Neuronal stem cell (in vitro differentiated cells): ENCODE data around the gene SUCLG2.

ENCODE experiments used
- DNase-seq: peaks from one replicate; pipeline ENCODE4 v3.0.0-alpha.2; 2013; ENCODE audit warnings: low spot score
- H2AFZ ChIP-seq: one replicate; pipeline ENCODE4 v1.6.1; 2013; ENCODE audit warnings: mild to moderate bottlenecking, low read length, inconsistent platforms
- H2AK5ac ChIP-seq: 2 replicates; pipeline ENCODE4 v1.6.1; 2013; ENCODE audit warnings: low read depth, mild to moderate bottlenecking, inconsistent platforms, low read length, moderate library complexity, mixed read lengths
- H2BK120ac ChIP-seq: 2 replicates; pipeline ENCODE4 v1.6.1; 2013; ENCODE audit warnings: low read depth, mild to moderate bottlenecking, inconsistent platforms, low read length, moderate library complexity, mixed read lengths
- H2BK12ac ChIP-seq: one replicate; pipeline ENCODE4 v1.6.1; 2013; ENCODE audit warnings: low read length, inconsistent platforms
- H2BK15ac ChIP-seq: 2 replicates; pipeline ENCODE4 v1.6.1; 2013; ENCODE audit warnings: mild to moderate bottlenecking, low read length, inconsistent platforms, mixed read lengths
- H2BK5ac ChIP-seq: one replicate; pipeline ENCODE4 v1.6.1; 2013; ENCODE audit warnings: inconsistent platforms, mild to moderate bottlenecking, low read length, moderate library complexity
- H3K14ac ChIP-seq: one replicate; pipeline ENCODE4 v1.6.1; 2013; ENCODE audit warnings: low read length, inconsistent platforms
- H3K18ac ChIP-seq: 2 replicates; pipeline ENCODE4 v1.6.1; 2013; ENCODE audit warnings: low read length, inconsistent platforms
- H3K23ac ChIP-seq: 2 replicates; pipeline ENCODE4 v1.6.1; 2013; ENCODE audit warnings: low read depth, mild to moderate bottlenecking, mixed read lengths, low read length, inconsistent platforms; ENCODE audit not compliant: poor library complexity
- H3K27ac ChIP-seq: replicated peaks from 3 replicates; pipeline ENCODE4 v1.5.1; 2013; ENCODE audit warnings: low read length, inconsistent platforms
- H3K27me3 ChIP-seq, 3 experiments: 2 replicates each; pipeline ENCODE4 v1.6.1; 2013; ENCODE audit warnings: low read length in 3 of 3, mild to moderate bottlenecking in 2 of 3, inconsistent platforms in 1 of 3, low read depth in 1 of 3, mixed read lengths in 1 of 3, moderate library complexity in 1 of 3; ENCODE audit not compliant: control insufficient read depth in 3 of 3, insufficient read depth in 3 of 3
- H3K36me3 ChIP-seq, 2 donors: replicated peaks in 1 of 2; 2 replicates each; pipeline ENCODE4 v1.6.1; 2013; ENCODE audit warnings: low read length in 2 of 2; ENCODE audit not compliant: control insufficient read depth in 2 of 2, insufficient read depth in 2 of 2
- H3K4ac ChIP-seq: 2 replicates; pipeline ENCODE4 v1.6.1; 2013; ENCODE audit warnings: inconsistent platforms, mild to moderate bottlenecking, low read length, moderate library complexity
- H3K4me1 ChIP-seq, 2 donors: 1 replicate in 1 of 2; 2 replicates in 1 of 2; pipeline ENCODE4 v1.6.1; 2013; ENCODE audit warnings: low read length in 2 of 2, low read depth in 1 of 2; ENCODE audit not compliant: control insufficient read depth in 2 of 2, insufficient read depth in 1 of 2
- H3K4me2 ChIP-seq: one replicate; pipeline ENCODE4 v1.6.1; 2013; ENCODE audit warnings: mild to moderate bottlenecking, low read length, inconsistent platforms; ENCODE audit not compliant: insufficient read depth, poor library complexity, severe bottlenecking
- H3K4me3 ChIP-seq, 2 donors: 2 replicates each; pipeline ENCODE4 v1.5.1; 2013; ENCODE audit warnings: low read length in 2 of 2, mild to moderate bottlenecking in 2 of 2, inconsistent platforms in 1 of 2, moderate library complexity in 1 of 2
- H3K79me1 ChIP-seq: one replicate; pipeline ENCODE4 v1.6.1; 2013; ENCODE audit warnings: low read depth, mild to moderate bottlenecking, inconsistent platforms, low read length, moderate library complexity
- H3K9ac ChIP-seq: one replicate; pipeline ENCODE4 v1.6.1; 2013; ENCODE audit warnings: mild to moderate bottlenecking, low read depth, low read length, inconsistent platforms; ENCODE audit not compliant: poor library complexity
- H3K9me3 ChIP-seq, 2 donors: replicated peaks in 1 of 2; 2 replicates each; pipeline versions ENCODE3 to v1.6.1; 2013; ENCODE audit warnings: low read length in 2 of 2, mild to moderate bottlenecking in 2 of 2, inconsistent platforms in 1 of 2, low read depth in 1 of 2, mixed read lengths in 1 of 2, moderate library complexity in 1 of 2; ENCODE audit not compliant: control insufficient read depth in 2 of 2, insufficient read depth in 1 of 2
- H4K8ac ChIP-seq: one replicate; pipeline ENCODE4 v1.6.1; 2013; ENCODE audit warnings: low read depth, mild to moderate bottlenecking, inconsistent platforms, low read length, moderate library complexity
- H4K91ac ChIP-seq: one replicate; pipeline ENCODE4 v1.6.1; 2013; ENCODE audit warnings: low read length, low read depth, mild to moderate bottlenecking, inconsistent platforms; ENCODE audit not compliant: poor library complexity
- WGBS, 2 donors: extraction: QIAGEN DNeasy Blood & Tissue Kit; methylation state at CpG; one replicate each; pipeline ENCODE4 v1.1.7; 2013; ENCODE audit warnings: missing lambda C conversion rate in 2 of 2, mixed read lengths in 1 of 2; ENCODE audit not compliant: insufficient read length in 2 of 2, insufficient replicate concordance in 1 of 2; ENCODE audit errors: extremely low coverage in 2 of 2; 5-methylcytosine and 5-hydroxymethylcytosine counted together

SUCLG2 gene

DNA sequence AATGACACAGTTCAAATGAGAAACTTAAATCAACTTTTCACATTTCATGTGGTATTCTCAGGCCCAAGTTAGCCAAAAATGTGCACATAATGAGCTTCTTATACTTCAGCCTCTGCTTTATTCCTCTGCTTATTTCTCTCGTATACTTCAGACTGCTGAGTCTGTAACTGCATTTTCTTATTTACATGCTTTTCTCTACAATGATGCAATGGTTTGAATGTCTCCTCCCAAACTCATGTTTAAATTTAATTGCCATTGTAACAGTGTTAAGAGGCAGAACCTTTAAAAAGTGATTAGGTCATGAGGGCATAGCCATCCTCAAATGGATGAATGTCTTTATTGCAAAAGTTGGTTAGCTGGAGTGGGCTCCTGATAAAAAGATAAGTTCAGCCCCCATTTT is 184.2 kb downstream of the SUCLG2 start:
- Histone ChIP-seq H3K14ac (no peak overlapping the region), H3K4me3 (no peak overlapping the region), H3K36me3 (peaks cover 0 to 2% of the 10 kb centered on the region in 2 donors), H3K18ac (no peak overlapping the region), H3K4me2 (no peak overlapping the region), H3K9me3 (no peaks in the 10 kb centered on the region), H3K27me3 (no peaks in the 10 kb centered on the region), H2BK120ac (no peak overlapping the region), H3K9ac (no peak overlapping the region), H2BK15ac (no peak overlapping the region), H4K91ac (no peak overlapping the region), H2AFZ (no peak overlapping the region), H3K23ac (no peak overlapping the region), H3K27ac (no peak overlapping the region), H4K8ac (no peak overlapping the region), H2BK12ac (no peak overlapping the region), H3K79me1 (no peaks in the 10 kb centered on the region), H3K4ac (no peak overlapping the region), H3K4me1 (peaks cover 0 to 1% of the 10 kb centered on the region in 2 donors), H2BK5ac (no peak overlapping the region), H2AK5ac (no peak overlapping the region)
- no CpG with 5 or more reads among the region's 1 CpG for WGBS, 2 donors
- DNase-seq: no peak

DNA sequence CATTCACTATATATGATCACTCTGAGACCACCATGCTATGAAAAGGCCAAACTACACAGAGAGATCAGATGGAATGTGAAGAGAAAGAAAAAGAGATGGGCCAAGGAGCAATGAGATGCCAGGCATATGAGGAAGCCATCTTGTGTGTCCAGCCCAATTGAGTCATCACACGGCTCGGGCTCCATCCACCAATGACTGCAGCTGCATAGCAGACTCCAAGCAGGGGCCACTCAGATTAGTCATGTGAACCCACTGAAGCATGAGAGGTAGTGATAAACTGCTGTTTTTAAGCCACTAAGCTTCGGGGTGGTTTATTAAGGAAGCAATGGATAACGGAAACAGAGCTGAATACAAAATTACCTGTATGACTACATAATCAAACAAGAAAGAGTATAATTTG is 185.9 kb downstream of the SUCLG2 start:
- Histone ChIP-seq H2AK5ac (no peak overlapping the region), H3K4me3 (no peak overlapping the region), H3K23ac (no peak overlapping the region), H3K9me3 (no peaks in the 10 kb centered on the region), H4K8ac (no peak overlapping the region), H2BK12ac (no peak overlapping the region), H3K4me1 (peaks cover 0 to 3% of the 10 kb centered on the region in 2 donors), H2BK120ac (no peak overlapping the region), H3K4ac (no peak overlapping the region), H3K36me3 (peaks cover 0 to 2% of the 10 kb centered on the region in 2 donors), H3K4me2 (no peak overlapping the region), H2BK5ac (no peak overlapping the region), H3K27me3 (no peaks in the 10 kb centered on the region), H3K9ac (no peak overlapping the region), H3K27ac (no peak overlapping the region), H4K91ac (no peak overlapping the region), H2BK15ac (no peak overlapping the region), H2AFZ (no peak overlapping the region), H3K14ac (no peak overlapping the region), H3K18ac (no peak overlapping the region), H3K79me1 (no peaks in the 10 kb centered on the region)
- WGBS, 2 donors: no CpG with 5 or more reads among the region's 4 CpGs
- no peak for DNase-seq

DNA sequence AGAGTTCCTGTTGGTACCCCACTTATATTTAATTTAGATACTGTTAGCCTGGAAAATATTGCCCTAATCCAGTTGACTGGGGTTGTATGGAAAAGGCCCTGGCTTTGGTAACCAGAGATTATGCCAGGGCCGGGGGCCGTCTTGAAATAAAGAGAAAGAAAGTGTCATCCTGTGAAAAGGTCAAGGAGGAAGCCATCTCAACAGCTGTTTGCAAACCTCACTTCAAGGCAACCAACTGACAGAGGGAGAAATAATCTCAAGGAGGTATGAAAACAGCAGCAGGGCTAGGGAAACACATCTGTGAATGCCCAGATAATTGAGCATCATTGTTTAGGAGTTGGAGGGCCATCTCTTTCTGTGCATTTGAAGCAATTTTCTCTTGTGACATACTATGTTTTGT is 190.8 kb downstream of the SUCLG2 start:
- H3K27ac ChIP-seq: no peak overlapping the region
- DNase-seq: no peak
- no CpG with 5 or more reads among the region's 2 CpGs for WGBS, 2 donors

GRCh38 chr3:67462187-67462586 is 192.2 kb downstream of the SUCLG2 start:
- Histone ChIP-seq H3K27me3 (no peaks in the 10 kb centered on the region), H3K36me3 (no peaks in the 10 kb centered on the region), H3K4me1 (peaks cover 0 to 3% of the 10 kb centered on the region in 2 donors), H2BK5ac (no peak overlapping the region), H2BK120ac (no peak overlapping the region), H3K79me1 (no peaks in the 10 kb centered on the region), H3K9ac (no peak overlapping the region), H3K9me3 (no peaks in the 10 kb centered on the region), H3K4me3 (no peak overlapping the region), H4K8ac (no peak overlapping the region), H3K27ac (no peak overlapping the region), H3K14ac (no peak overlapping the region), H2AK5ac (no peak overlapping the region), H3K23ac (no peak overlapping the region), H2BK12ac (no peak overlapping the region), H3K18ac (no peak overlapping the region), H3K4ac (no peak overlapping the region), H3K4me2 (no peak overlapping the region), H4K91ac (no peak overlapping the region), H2AFZ (no peak overlapping the region), H2BK15ac (no peak overlapping the region)
- WGBS, 2 donors: no CpG with 5 or more reads among the region's 5 CpGs
- no peak for DNase-seq

More for the DNA sequence above, 190.8 kb downstream of the SUCLG2 start:
- H3K4me3 ChIP-seq: no peak overlapping the region
- H2BK12ac ChIP-seq: no peak overlapping the region
- no peak overlapping the region for H4K91ac ChIP-seq
- no peak overlapping the region for H2BK120ac ChIP-seq
- no peaks in the 10 kb centered on the region for H3K79me1 ChIP-seq
- no peaks in the 10 kb centered on the region for H3K9me3 ChIP-seq
- H3K4me2 ChIP-seq: no peak overlapping the region
- no peaks in the 10 kb centered on the region for H3K36me3 ChIP-seq
- no peak overlapping the region for H2AK5ac ChIP-seq
- H2BK15ac ChIP-seq: no peak overlapping the region
- H2BK5ac ChIP-seq: no peak overlapping the region
- no peak overlapping the region for H3K23ac ChIP-seq
- no peak overlapping the region for H2AFZ ChIP-seq
- H3K27me3 ChIP-seq: no peaks in the 10 kb centered on the region
- H3K18ac ChIP-seq: no peak overlapping the region
- no peak overlapping the region for H3K4ac ChIP-seq
- H3K9ac ChIP-seq: no peak overlapping the region
- no peak overlapping the region for H3K14ac ChIP-seq
- peaks cover 0 to 3% of the 10 kb centered on the region in 2 donors for H3K4me1 ChIP-seq
- no peak overlapping the region for H4K8ac ChIP-seq
